ENCODE measurements around the gene DCAF12. TPM values are rescaled to one million over a fixed set of nuclear protein-coding genes. Genes with fewer than 3 reads are reported as not detected.

The DCAF12 gene
- polyA plus RNA-seq, 2 of the 4 experiments (the other 2 are of a cell fraction): 28.5 to 56.5 TPM

DNA sequence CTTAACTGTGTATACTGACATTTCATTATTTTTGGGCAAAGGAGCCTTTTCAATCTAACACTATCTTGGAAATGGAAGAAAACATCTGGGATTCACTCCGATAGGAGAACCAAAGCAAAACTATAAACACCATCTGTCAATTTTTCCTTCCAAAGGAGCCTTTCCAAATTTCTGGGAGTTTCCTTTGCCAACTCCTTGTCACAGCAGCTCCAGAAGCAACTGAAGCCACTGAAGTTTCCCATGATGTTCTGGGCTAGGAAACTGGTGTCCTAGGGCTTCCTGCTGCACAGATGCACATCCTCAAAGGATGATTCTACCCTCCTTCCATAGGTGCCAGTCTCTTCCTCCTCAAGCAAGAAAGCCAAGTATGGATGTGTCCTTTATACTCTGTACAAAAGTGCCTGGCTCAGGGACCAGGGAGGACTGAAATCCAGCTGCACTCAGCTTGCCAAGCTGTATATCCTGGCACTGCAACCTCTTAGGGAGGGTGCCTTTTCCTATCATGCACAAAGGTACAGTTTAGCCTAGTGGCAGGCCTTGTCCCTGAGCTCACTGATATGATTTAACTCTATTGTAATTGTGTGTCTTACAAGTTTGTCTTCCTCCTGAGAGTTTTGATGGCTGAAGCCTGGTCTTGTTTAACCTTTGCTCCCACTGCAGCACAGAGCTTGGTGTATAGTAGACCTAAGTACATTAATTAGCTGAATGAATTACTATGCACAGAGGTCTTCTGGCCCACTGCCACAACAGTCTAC, 43.9 kb upstream of the DCAF12 start (continued):
- TF ChIP-seq ATOH8 (CRISPR knock-in tag; IDR thresholded peaks at IDR 0.05; ENCODE audit: low read depth): no peak

DNA sequence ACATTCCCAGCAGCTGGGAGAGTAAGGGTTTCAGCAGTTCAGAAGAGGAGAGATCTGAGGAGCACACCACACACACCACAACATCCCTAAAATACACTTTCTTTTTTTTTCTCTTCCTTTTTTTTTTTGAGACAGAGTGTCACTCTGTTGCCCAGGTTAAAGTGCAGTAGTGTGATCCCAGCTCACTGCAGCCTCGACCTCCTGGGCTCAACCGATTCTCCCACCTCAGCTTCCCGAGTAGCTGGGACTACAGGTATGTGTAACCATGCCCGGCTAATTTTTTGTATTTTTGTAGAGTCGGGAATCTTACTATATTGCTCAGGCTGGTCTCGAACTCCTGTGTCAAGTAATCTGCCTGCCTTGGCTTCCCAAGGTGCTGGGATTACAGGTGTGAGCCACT, 42.6 kb upstream of the DCAF12 start:
- peak overlapping the region in 1 of 2 experiments; percentile 22; a peak in 1 of 6 replicates for H3K27ac ChIP-seq
- H3K4me1 ChIP-seq: peaks cover 2% of the 10 kb centered on the region
- WGBS (ENCODE audit: missing lambda C conversion rate): 87% methylated on average over 6 of the region's 6 CpGs
- DNase-seq (ENCODE audit: low read depth in 1 of 2, low spot score in 1 of 2): no peak
- ATAC-seq: no peak
- TF ChIP-seq, protein P1, sequence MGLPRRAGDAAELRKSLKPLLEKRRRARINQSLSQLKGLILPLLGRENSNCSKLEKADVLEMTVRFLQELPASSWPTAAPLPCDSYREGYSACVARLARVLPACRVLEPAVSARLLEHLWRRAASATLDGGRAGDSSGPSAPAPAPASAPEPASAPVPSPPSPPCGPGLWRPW (IDR thresholded peaks at IDR 0.05): no peak
- TF ChIP-seq MAFK (IDR thresholded peaks at IDR 0.05; ENCODE audit: partially characterized antibody): no peak
- TF ChIP-seq KDM1A (IDR thresholded peaks at IDR 0.05; ENCODE audit: low read depth): no peak
- no peak for TF ChIP-seq CBX2 (IDR thresholded peaks at IDR 0.05; ENCODE audit: borderline replicate concordance, low read depth)
- TF ChIP-seq TP53 (CRISPR knock-in tag; IDR thresholded peaks at IDR 0.05): no peak
- no peak for TF ChIP-seq RFX5 (IDR thresholded peaks at IDR 0.05)
- TF ChIP-seq RAD21 (conservative IDR thresholded peaks at IDR 0.05 in 1 of 2, IDR thresholded peaks at IDR 0.05 in 1 of 2): no peak
- TF ChIP-seq MYC (IDR thresholded peaks at IDR 0.05; ENCODE audit: borderline replicate concordance, low read length): no peak
- TF ChIP-seq, protein P2, sequence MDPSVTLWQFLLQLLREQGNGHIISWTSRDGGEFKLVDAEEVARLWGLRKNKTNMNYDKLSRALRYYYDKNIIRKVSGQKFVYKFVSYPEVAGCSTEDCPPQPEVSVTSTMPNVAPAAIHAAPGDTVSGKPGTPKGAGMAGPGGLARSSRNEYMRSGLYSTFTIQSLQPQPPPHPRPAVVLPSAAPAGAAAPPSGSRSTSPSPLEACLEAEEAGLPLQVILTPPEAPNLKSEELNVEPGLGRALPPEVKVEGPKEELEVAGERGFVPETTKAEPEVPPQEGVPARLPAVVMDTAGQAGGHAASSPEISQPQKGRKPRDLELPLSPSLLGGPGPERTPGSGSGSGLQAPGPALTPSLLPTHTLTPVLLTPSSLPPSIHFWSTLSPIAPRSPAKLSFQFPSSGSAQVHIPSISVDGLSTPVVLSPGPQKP (IDR thresholded peaks at IDR 0.05; ENCODE audit: low read depth, low read length): no peak
- no peak for TF ChIP-seq SMC3 (IDR thresholded peaks at IDR 0.05)
- TF ChIP-seq MAZ (IDR thresholded peaks at IDR 0.05; ENCODE audit: borderline replicate concordance, low read depth, low read length): no peak
- TF ChIP-seq EHMT2 (IDR thresholded peaks at IDR 0.05; ENCODE audit: low read depth): no peak
- H3K9me3 ChIP-seq: no peaks in the 10 kb centered on the region
- H3K4me2 ChIP-seq: no peak overlapping the region
- ChIA-PET CTCF (no interaction called here), POLR2A (interaction anchor here (1.3 kb wide), 1 partner anchor 10 kb away, joined by 4 read pairs; the partner anchor contains the start of gene UBAP1)
- no peak for FAIRE-seq
- H3K4me3 ChIP-seq: no peak overlapping the region

GRCh38 chr9:34163434-34163833, 36.9 kb upstream of the DCAF12 start:
- Histone ChIP-seq H3K27ac (peak overlapping the region; percentile 84 to 94), H3K4me2 (peak overlapping the region; percentile 85), H3K4me1 (peaks cover 46% of the 10 kb centered on the region), H3K4me3 (peak overlapping the region; percentile 17; the same call in 1 of the 3 replicates), H3K9me3 (no peaks in the 10 kb centered on the region)
- DNase-seq (ENCODE audit: low read depth in 1 of 2, low spot score in 1 of 2): peak; percentile 43 to 84
- FAIRE-seq: no peak
- 18% methylated on average over 3 of the region's 3 CpGs for WGBS (ENCODE audit: missing lambda C conversion rate)
- ChIA-PET POLR2A (interaction anchor here (2.5 kb wide), 1 partner anchor 16 kb away, joined by 14 read pairs; the partner anchor contains the start of gene UBAP1), CTCF (interaction anchor here (0.8 to 1.4 kb wide), 4 partner anchors 13 to 90 kb away, joined by 3 to 6 read pairs (median 3); no protein-coding TSS in a partner anchor)
- peak; percentile 59 to 62; a peak in 4 of 6 replicates for ATAC-seq
- TF ChIP-seq JUNB (IDR thresholded peaks at IDR 0.05) (peak; percentile 24; the same call in 1 of the 2 replicates), JUN (IDR thresholded peaks at IDR 0.05) (0 out of 5 replicates have a peak, but pooled peaks of 1 of the 2 experiments have one; percentile 20), GATA3 (IDR thresholded peaks at IDR 0.05; ENCODE audit: borderline replicate concordance) (0 out of 2 replicates have a peak, but pooled peaks have one; percentile 46), HMGXB4 (CRISPR knock-in tag; IDR thresholded peaks at IDR 0.05; ENCODE audit: borderline replicate concordance) (no peak), NFE2L2 (conservative IDR thresholded peaks at IDR 0.05; ENCODE audit: low read length) (peak; percentile 87), EP300 (IDR thresholded peaks at IDR 0.05) (peak in 1 of 2 experiments; percentile 26; a peak in 1 of 5 replicates), RAD21 (conservative IDR thresholded peaks at IDR 0.05 in 1 of 2, IDR thresholded peaks at IDR 0.05 in 1 of 2) (peak in 1 of 2 experiments; percentile 6; a peak in 1 of 5 replicates)
- TF ChIP-seq, protein P2 (IDR thresholded peaks at IDR 0.05; ENCODE audit: low read depth, low read length): no peak
- TF ChIP-seq, protein P3, sequence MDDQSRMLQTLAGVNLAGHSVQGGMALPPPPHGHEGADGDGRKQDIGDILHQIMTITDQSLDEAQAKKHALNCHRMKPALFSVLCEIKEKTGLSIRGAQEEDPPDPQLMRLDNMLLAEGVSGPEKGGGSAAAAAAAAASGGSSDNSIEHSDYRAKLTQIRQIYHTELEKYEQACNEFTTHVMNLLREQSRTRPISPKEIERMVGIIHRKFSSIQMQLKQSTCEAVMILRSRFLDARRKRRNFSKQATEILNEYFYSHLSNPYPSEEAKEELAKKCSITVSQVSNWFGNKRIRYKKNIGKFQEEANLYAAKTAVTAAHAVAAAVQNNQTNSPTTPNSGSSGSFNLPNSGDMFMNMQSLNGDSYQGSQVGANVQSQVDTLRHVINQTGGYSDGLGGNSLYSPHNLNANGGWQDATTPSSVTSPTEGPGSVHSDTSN (IDR thresholded peaks at IDR 0.05): 0 out of 2 replicates have a peak, but pooled peaks have one; percentile 30
- TF ChIP-seq, protein P4, sequence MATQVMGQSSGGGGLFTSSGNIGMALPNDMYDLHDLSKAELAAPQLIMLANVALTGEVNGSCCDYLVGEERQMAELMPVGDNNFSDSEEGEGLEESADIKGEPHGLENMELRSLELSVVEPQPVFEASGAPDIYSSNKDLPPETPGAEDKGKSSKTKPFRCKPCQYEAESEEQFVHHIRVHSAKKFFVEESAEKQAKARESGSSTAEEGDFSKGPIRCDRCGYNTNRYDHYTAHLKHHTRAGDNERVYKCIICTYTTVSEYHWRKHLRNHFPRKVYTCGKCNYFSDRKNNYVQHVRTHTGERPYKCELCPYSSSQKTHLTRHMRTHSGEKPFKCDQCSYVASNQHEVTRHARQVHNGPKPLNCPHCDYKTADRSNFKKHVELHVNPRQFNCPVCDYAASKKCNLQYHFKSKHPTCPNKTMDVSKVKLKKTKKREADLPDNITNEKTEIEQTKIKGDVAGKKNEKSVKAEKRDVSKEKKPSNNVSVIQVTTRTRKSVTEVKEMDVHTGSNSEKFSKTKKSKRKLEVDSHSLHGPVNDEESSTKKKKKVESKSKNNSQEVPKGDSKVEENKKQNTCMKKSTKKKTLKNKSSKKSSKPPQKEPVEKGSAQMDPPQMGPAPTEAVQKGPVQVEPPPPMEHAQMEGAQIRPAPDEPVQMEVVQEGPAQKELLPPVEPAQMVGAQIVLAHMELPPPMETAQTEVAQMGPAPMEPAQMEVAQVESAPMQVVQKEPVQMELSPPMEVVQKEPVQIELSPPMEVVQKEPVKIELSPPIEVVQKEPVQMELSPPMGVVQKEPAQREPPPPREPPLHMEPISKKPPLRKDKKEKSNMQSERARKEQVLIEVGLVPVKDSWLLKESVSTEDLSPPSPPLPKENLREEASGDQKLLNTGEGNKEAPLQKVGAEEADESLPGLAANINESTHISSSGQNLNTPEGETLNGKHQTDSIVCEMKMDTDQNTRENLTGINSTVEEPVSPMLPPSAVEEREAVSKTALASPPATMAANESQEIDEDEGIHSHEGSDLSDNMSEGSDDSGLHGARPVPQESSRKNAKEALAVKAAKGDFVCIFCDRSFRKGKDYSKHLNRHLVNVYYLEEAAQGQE (IDR thresholded peaks at IDR 0.05): no peak
